Mucosa of descending colon (tissue), 3 donors: Measurements from ENCODE around the gene PHKB. TPM values are rescaled to one million over a fixed set of nuclear protein-coding genes. Genes with fewer than 3 reads are reported as not detected.
"Not testable (repeated sequence)": the region's sequence is repeated elsewhere in the genome, so short reads cannot be mapped to it uniquely, and the experiment has no call there.

Source experiments
- ATAC-seq: fragments of 200-7000 bp; cut with Tn5 transposase; one replicate; pipeline ENCODE4 v1.9.1; 2020; ENCODE audit warnings: mild to moderate bottlenecking, moderate library complexity
- DNase-seq, 3 donors: peaks; one replicate each; pipeline ENCODE4 v3.0.0-alpha.2; 2020
- H3K36me3 ChIP-seq: fragments of 200-600 bp; one replicate; pipeline ENCODE4 v1.8.0; 2021; ENCODE audit warnings: low read depth, mild to moderate bottlenecking
- H3K4me1 ChIP-seq: fragments of 200-600 bp; one replicate; pipeline ENCODE4 v1.8.0; 2021; ENCODE audit warnings: low read depth, mild to moderate bottlenecking
- H3K4me3 ChIP-seq: fragments of 200-600 bp; one replicate; pipeline ENCODE4 v1.8.0; 2021; ENCODE audit warnings: mild to moderate bottlenecking
- H3K9me3 ChIP-seq: fragments of 200-600 bp; one replicate; pipeline ENCODE4 v1.8.0; 2021; ENCODE audit warnings: mild to moderate bottlenecking
- intact Hi-C, 2 donors: fragments of 100-400 bp; cut with DNase I in 1 of 2; cut with micrococcal nuclease in 1 of 2; formaldehyde crosslinking; loops; one replicate each; pipeline versions ENCODE4 v1.11.0 to v1.11.1; 2022; cut with DNase I, micrococcal nuclease
- total RNA-seq, 3 donors: library from RNA; stranded (reverse); fragmentation: NEBNext Ultra II Directional in 2 of 3; extraction: Animal tissue kit (Norgen Biotek cat#: 25700) in 2 of 3; gene quantifications; one replicate each; pipeline versions ENCODE4 v1.2.1 to v1.2.4, GENCODE V29; 2021 to 2023
- TF ChIP-seq, protein P1 (sequence below): fragments of 200-600 bp; IDR thresholded peaks from one replicate; pipeline ENCODE4 v1.8.0; 2022; ENCODE audit warnings: antibody characterized with exemption, mild to moderate bottlenecking
- donor health status: DM: no; HTN: no; CAD: no; lungs with moderate emphysema.
- donor health status: DM: no; HTN: no; CAD: no.
- donor health status: DM: no; HTN: yes; CAD: no.

Gene PHKB
- total RNA-seq, 3 donors from 2014 or later: 67.8 to 101 (median 81.4) TPM

DNA sequence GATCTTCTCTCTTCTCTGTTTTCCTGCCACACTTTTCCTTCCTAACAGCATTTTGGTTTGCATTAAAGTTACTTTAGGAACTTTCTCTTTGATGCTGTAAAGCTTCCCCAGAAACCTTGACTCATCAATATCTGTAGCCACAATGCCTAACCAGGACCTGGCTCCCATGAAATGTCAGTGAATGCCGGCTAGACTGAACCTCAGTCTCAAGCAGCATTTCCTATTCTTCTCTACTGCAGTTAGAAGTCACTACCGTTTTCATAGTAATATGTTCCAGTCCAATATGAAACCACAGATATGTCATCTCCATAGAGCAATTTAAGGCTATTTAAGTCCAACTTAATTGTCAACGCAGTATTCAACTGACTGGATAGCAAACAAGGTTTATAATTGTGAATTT is 29.2 kb upstream of the PHKB start:
- no peak for ATAC-seq
- intact Hi-C loops: no loop called here
- no peak for DNase-seq

DNA sequence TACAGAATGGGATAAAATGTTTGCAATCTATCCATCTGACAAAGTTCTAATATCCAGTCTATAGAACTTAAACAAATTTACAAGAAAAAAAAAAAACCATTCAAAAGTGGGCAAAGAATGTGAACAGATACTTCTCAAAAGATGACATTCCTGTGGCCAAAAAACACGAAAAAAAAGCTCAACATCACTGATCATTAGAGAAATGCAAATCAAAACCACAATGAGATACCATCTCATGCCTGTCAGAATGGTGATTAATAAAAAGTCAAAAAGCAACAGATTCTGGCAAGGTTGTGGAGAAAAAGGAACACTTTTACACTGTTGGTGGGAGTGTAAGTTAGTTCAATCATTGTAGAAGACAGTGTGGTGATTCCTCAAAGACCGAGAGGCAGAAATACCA is 26.9 kb upstream of the PHKB start:
- DNase-seq, ATAC-seq, H3K4me3 ChIP-seq, H3K9me3 ChIP-seq, H3K4me1 ChIP-seq, H3K36me3 ChIP-seq, intact Hi-C loops: not testable (repeated sequence)

More for the DNA sequence above, 29.2 kb upstream of the PHKB start:
- H3K36me3 ChIP-seq: no peaks in the 10 kb centered on the region
- TF ChIP-seq, protein P1, sequence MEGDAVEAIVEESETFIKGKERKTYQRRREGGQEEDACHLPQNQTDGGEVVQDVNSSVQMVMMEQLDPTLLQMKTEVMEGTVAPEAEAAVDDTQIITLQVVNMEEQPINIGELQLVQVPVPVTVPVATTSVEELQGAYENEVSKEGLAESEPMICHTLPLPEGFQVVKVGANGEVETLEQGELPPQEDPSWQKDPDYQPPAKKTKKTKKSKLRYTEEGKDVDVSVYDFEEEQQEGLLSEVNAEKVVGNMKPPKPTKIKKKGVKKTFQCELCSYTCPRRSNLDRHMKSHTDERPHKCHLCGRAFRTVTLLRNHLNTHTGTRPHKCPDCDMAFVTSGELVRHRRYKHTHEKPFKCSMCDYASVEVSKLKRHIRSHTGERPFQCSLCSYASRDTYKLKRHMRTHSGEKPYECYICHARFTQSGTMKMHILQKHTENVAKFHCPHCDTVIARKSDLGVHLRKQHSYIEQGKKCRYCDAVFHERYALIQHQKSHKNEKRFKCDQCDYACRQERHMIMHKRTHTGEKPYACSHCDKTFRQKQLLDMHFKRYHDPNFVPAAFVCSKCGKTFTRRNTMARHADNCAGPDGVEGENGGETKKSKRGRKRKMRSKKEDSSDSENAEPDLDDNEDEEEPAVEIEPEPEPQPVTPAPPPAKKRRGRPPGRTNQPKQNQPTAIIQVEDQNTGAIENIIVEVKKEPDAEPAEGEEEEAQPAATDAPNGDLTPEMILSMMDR: no peak
- no peaks in the 10 kb centered on the region for H3K4me1 ChIP-seq
- H3K9me3 ChIP-seq: no peaks in the 10 kb centered on the region
- no peak overlapping the region for H3K4me3 ChIP-seq

DNA sequence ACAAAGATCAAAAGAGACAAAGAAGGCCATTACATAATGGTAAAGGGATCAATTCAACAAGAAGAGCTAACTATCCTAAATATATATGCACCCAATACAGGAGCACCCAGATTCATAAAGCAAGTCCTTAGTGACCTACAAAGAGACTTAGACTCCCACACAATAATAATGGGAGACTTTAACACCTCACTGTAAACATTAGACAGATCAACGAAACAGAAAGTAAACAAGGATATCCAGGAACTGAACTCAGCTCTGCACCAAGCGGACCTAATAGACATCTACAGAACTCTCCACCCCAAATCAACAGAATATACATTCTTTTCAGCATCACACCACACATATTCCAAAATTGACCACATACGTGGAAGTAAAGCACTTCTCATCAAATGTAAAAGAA is 21.1 kb upstream of the PHKB start:
- DNase-seq, ATAC-seq, H3K9me3 ChIP-seq, H3K4me1 ChIP-seq, H3K4me3 ChIP-seq, intact Hi-C loops, H3K36me3 ChIP-seq: not testable (repeated sequence)

GRCh38 chr16:47442884-47443283 is 18.2 kb upstream of the PHKB start:
- intact Hi-C loops, H3K9me3 ChIP-seq, H3K4me3 ChIP-seq, DNase-seq, H3K4me1 ChIP-seq, H3K36me3 ChIP-seq, ATAC-seq: not testable (repeated sequence)

DNA sequence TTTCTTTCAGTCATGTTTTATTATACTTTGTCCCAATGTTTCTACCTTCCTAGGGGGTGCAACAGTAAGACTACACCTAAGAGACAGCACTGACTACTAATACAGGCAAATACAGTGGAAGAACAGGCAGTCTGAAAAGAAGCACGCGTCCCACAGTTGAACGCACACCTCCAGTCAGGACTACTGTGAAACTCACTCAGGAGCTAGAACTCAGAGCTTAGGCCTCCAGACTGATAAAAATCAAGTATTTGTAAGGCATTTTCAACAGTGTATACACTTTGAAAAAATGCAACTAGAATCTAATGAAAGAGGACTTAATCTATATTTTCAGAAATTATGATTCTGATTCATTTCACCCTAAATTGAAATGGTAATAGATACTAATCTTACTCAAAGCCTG is 14.7 kb upstream of the PHKB start:
- no peaks in the 10 kb centered on the region for H3K36me3 ChIP-seq

GRCh38 chr16:47448830-47449575 is 12.1 kb upstream of the PHKB start:
- DNase-seq (no peak), ATAC-seq (no peak)
- Histone ChIP-seq H3K36me3 (no peaks in the 10 kb centered on the region), H3K4me3 (no peak overlapping the region), H3K4me1 (no peaks in the 10 kb centered on the region), H3K9me3 (no peaks in the 10 kb centered on the region)
- TF ChIP-seq, protein P1: no peak
- intact Hi-C loops: no loop called here

More for the DNA sequence above, 14.7 kb upstream of the PHKB start:
- DNase-seq (no peak), ATAC-seq (no peak)
- H3K4me3 ChIP-seq: no peak overlapping the region
- intact Hi-C loops: no loop called here
- H3K9me3 ChIP-seq: no peaks in the 10 kb centered on the region
- no peaks in the 10 kb centered on the region for H3K4me1 ChIP-seq
- TF ChIP-seq, protein P1: no peak

DNA sequence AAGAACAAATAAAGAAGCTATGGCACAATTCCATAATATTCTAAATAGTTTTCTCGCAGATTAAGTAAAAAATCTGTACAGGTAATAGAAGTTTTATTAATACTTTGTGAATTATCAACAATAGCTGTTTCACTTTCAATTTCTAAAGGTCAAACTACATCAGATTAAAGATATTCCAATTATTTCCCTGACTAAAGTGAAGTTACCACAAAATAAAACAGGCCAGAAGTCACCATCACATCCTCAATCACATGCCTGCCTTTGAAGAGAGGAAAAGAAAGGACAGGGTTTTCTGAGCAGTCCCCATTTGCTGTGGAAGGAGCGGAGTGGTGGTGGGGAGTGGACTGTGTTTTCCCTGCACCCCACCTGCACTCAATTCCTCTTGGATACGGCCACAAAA is 11.3 kb upstream of the PHKB start:
- TF ChIP-seq, protein P1: no peak
- intact Hi-C loops: no loop called here
- no peak for ATAC-seq
- no peak for DNase-seq
- Histone ChIP-seq H3K4me3 (no peak overlapping the region), H3K36me3 (no peaks in the 10 kb centered on the region), H3K9me3 (no peaks in the 10 kb centered on the region), H3K4me1 (no peaks in the 10 kb centered on the region)
